ENCODE measurements around the gene LYSMD1.

- TF ChIP-seq CTCF (conservative IDR thresholded peaks at IDR 0.05 in 1 of 2, IDR thresholded peaks at IDR 0.05 in 1 of 2; ENCODE audit: low read depth in 1 of 2, low read length in 2 of 2) = no peak
- TF ChIP-seq EZH2 (IDR thresholded peaks at IDR 0.05; ENCODE audit: low read length, missing control alignments) = no peak
These were observed 21.7 kb downstream of the LYSMD1 start for GRCh38 chr1:151143986-151144385.

Measured in fibroblast of lung (primary cell).